Choroid plexus epithelial cell (primary cell): ENCODE data around the gene NFIC.

Source experiments
- DNase-seq: peaks from one replicate; pipeline ENCODE4 v3.0.0-alpha.2; 2010; ENCODE audit warnings: low read depth
- H3K4me3 ChIP-seq: 2 replicates; pipeline ENCODE4 v1.5.1; 2011; ENCODE audit warnings: low read depth, mild to moderate bottlenecking, control low read depth, low read length, moderate library complexity
- TF ChIP-seq, protein P1 (sequence below): conservative IDR thresholded peaks from 2 replicates; pipeline ENCODE4 v1.5.1; 2011; ENCODE audit warnings: low read depth, mild to moderate bottlenecking, control low read depth, inconsistent platforms, low read length, moderate library complexity

NFIC gene

DNA sequence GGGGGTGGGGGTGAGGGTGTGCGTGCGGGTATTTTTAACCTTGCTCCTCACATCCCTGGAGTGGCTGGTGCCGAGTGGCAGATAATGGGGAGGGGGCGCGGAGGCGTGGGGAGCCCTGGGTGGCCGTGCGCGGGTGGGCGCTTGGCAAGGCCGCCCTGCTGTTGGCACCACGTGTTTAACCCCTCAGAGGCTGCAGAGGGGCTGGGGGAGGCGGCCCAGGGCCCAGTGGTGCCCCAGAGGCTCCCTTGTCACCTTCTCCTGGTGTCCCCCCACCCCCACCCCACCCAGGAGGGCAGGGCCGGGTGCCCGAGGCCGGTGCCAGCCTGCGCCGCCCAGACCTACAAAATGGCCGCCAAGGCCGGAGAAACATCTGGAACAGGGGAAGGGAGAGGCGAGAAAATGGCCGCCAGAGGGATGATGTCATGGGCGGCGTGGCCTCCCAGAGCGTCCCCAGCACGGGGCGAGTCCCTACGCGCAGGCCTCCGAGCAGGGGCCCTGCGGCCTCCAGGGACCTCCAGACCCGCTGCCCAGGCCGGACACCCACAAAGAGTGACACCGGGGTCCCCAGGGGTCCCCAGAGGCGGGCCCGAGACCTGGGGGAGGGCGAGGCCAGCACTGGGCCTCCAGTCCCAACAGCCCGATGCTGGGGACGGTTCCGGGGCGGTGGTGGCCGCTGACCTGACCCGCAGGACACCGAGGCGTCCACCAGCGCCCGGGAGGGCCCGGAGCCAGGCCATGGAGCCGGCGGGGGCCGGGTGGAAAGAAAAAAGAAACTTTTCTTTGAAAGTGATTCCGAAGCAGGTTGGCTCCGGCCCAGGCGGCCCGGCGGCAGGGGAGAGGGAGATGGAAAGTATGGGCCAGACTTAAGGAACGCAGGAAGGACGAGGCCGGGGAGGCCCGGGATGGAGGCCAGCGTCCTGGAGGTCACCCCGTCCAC, 38.2 kb downstream of the NFIC start:
- peak overlapping the region; percentile 44 for H3K4me3 ChIP-seq
- TF ChIP-seq, protein P1, sequence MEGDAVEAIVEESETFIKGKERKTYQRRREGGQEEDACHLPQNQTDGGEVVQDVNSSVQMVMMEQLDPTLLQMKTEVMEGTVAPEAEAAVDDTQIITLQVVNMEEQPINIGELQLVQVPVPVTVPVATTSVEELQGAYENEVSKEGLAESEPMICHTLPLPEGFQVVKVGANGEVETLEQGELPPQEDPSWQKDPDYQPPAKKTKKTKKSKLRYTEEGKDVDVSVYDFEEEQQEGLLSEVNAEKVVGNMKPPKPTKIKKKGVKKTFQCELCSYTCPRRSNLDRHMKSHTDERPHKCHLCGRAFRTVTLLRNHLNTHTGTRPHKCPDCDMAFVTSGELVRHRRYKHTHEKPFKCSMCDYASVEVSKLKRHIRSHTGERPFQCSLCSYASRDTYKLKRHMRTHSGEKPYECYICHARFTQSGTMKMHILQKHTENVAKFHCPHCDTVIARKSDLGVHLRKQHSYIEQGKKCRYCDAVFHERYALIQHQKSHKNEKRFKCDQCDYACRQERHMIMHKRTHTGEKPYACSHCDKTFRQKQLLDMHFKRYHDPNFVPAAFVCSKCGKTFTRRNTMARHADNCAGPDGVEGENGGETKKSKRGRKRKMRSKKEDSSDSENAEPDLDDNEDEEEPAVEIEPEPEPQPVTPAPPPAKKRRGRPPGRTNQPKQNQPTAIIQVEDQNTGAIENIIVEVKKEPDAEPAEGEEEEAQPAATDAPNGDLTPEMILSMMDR = no peak
- peak; percentile 92 for DNase-seq

DNA sequence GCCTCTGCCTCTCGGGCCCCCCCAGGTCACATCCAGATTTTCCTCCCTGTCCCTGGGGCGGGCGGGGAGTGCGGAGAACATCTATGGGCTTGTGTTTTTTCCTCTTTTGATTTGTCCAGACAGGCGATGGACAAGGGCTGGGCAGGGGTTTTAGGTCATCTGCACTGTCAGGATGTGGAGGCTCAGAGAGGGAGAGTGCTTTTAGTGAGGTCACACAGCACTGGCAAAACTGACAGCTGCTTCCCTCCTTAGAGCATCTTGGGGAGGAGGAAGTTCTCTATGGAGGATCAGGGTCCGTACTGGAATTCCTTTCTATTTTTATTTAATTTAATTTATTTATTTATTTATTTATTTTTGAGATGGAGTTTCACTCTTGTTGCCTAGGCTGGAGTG, 38.9 kb downstream of the NFIC start:
- TF ChIP-seq, protein P1 = no peak
- H3K4me3 ChIP-seq = no peak overlapping the region
- DNase-seq = no peak

DNA sequence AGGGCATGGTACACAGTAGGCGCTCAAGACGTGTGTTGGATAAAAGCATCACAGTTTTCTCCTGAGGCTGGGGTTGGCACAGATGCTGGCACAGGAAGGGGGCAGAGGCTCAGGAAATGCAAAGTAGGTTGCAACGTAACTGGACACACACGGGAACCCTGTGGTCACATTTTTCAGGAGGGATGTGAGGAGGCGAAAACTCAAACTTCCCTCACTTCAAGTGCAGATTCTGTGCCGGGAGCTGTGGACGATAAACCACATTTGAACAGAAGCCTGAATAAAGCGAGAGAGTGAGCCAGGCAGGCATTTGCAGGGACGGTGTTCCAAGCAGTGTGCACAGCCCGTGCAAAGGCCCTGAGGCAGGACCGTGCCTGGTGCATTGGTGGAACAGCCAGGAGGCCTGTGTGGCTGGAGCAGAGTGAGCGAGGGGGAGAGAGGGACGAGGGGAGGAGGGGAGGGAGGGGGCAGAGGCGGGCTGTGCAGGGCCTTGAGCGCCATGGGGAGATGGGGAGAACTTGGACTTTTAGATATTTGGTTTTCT, 40.3 kb downstream of the NFIC start:
- DNase-seq = no peak
- no peak overlapping the region for H3K4me3 ChIP-seq
- TF ChIP-seq, protein P1 = no peak

DNA sequence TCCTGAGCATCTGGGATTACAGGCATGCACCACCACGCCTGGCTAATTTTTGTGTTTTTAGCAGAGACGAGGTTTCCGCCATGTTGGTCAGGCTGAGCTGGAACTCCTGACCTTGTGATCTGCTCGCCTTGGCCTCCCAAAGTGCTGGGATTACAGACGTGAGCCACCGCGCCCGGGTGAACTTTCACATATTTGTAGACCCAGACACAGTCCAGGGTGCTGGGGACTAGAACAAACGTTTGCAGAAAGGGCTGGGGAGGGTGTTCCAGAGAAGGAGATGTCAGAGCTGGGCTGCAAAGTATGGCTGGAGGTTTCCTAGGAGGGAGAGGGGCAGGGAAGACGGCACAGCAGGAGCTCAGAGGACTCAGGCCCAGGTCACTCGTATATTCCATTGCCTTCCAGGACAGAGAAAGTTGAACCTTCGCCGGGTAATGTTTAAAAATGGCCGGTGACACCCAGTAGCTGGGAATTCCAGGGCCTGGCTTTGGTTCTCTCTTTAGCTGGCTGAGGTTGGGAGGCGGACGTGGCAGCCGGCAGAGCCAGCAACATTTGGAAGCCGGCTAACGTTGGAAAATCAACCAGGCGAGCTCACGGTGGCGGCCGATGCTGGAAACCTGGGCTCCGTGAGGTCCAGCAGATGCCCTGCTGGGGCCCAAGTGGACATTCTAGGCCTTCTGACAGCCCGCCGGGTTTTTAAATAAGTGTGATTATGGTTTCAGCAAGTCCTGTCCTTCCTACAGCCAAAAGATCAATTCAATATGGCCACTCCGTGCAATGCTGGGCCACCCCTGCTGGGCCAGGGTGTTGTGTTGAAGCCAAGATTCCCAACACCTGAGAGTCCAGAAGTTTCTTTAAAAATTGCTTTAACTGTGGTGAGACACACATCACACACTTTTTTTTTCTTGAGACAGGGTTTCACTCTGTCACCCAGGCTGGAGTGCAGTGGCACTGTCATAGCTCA, 41.5 kb downstream of the NFIC start:
- TF ChIP-seq, protein P1 = no peak
- peak; percentile 57 for DNase-seq
- H3K4me3 ChIP-seq = no peak overlapping the region

DNA sequence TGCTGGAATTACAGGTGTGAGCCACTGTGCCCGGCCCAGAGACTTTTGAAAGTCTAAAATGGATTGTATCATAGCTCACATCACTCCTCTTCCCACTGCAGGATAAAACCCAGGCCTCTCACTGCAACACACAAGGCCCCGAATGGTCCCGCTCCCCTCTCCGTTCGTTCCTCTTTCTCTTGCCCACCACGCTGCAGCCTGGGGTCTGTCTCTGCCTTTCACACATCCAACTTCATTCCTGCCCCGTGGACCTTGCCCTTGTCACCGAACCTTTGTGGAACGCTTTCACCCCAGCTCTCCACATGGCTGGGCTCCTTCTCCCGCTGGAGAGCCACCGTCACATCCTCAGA, 42.6 kb downstream of the NFIC start:
- H3K4me3 ChIP-seq = no peak overlapping the region
- no peak for DNase-seq
- TF ChIP-seq, protein P1 = no peak

DNA sequence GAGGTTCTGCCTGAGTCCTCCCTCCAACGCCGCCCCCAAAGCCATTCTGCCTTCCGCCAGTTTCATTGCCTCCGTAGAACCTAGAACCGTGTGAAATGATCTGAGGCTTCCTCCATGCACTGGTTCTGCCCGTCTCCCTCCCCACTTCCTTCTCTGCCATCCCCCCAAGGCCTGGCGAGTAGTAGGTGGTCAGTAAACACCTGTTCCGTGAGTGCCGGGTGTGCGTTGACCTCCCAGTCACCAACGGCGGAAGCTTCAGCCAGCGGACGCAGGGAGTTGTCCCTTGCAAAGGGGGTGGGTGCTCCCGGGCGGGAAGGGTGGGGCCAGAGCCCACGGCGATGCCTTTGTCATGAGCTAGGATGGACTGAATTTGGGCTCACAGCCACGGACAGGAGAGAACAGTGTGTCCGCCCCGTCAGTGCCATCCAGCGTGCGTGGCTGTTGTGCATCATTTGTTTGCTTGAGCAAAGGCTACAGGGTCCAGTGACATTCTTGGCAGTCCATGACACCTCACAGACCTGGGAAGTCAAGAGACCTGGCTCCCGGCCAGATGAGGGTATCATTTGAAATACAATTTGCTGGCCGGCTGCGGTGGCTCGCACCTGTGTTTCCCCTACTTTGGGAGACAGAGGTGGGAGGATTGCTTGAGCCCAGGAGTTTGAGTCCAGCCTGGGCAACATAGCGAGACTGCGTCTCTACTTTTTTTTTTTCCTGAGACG, 43.1 kb downstream of the NFIC start:
- no peak for DNase-seq
- no peak overlapping the region for H3K4me3 ChIP-seq
- TF ChIP-seq, protein P1 = no peak
